Hepatocyte (in vitro differentiated cells): ENCODE results near the gene CAMKK1. TPM values are rescaled to one million over a fixed set of nuclear protein-coding genes. Genes with fewer than 3 reads are reported as not detected.

ENCODE experiments used
- DNase-seq: peaks from one replicate; pipeline ENCODE4 v3.0.0-alpha.2; 2016; ENCODE audit warnings: low spot score
- H2AFZ ChIP-seq: fragments of 200-600 bp; sonication (generic); 2 replicates; pipeline ENCODE4 v1.6.0; 2016; ENCODE audit warnings: antibody characterized with exemption, mild to moderate bottlenecking
- H3K27ac ChIP-seq: fragments of 200-600 bp; sonication (generic); 2 replicates; pipeline ENCODE4 v1.5.1; 2016; ENCODE audit warnings: mild to moderate bottlenecking
- H3K27me3 ChIP-seq: fragments of 200-600 bp; sonication (generic); 2 replicates; pipeline ENCODE4 v1.6.1; 2016
- H3K36me3 ChIP-seq: fragments of 200-600 bp; sonication (generic); replicated peaks from 2 replicates; pipeline ENCODE4 v1.5.1; 2016; ENCODE audit warnings: low read depth; ENCODE audit not compliant: insufficient read depth
- H3K4me1 ChIP-seq: fragments of 200-600 bp; sonication (generic); 2 replicates; pipeline ENCODE4 v1.5.1; 2016; ENCODE audit warnings: mild to moderate bottlenecking, moderate library complexity; ENCODE audit not compliant: insufficient read depth
- H3K4me2 ChIP-seq: fragments of 200-600 bp; sonication (generic); 2 replicates; pipeline ENCODE4 v1.6.0; 2016
- H3K4me3 ChIP-seq: fragments of 200-600 bp; sonication (generic); 2 replicates; pipeline ENCODE4 v1.5.1; 2016; ENCODE audit warnings: mild to moderate bottlenecking
- H3K79me2 ChIP-seq: fragments of 200-600 bp; sonication (generic); 2 replicates; pipeline ENCODE4 v1.6.0; 2017; ENCODE audit warnings: mild to moderate bottlenecking
- H3K9me2 ChIP-seq: fragments of 200-600 bp; sonication (generic); replicated peaks from 2 replicates; pipeline ENCODE4 v1.6.0; 2017; ENCODE audit warnings: mild to moderate bottlenecking; ENCODE audit not compliant: insufficient read depth
- H3K9me3 ChIP-seq: fragments of 200-600 bp; sonication (generic); 2 replicates; pipeline ENCODE4 v1.5.1; 2016; ENCODE audit warnings: low read depth, mild to moderate bottlenecking
- H4K20me1 ChIP-seq: fragments of 200-600 bp; sonication (generic); 2 replicates; pipeline ENCODE4 v1.6.0; 2016; ENCODE audit warnings: mild to moderate bottlenecking; ENCODE audit not compliant: insufficient read depth, poor library complexity, severe bottlenecking
- CTCF ChIP-seq: fragments of 200-600 bp; sonication (generic); IDR thresholded peaks from 2 replicates; pipeline ENCODE4 v1.5.1; 2016; ENCODE audit warnings: antibody characterized with exemption, mild to moderate bottlenecking; ENCODE audit not compliant: poor library complexity
- EZH2 ChIP-seq: fragments of 200-600 bp; sonication (generic); IDR thresholded peaks from 2 replicates; pipeline ENCODE4 v1.6.1; 2016; ENCODE audit warnings: antibody characterized with exemption, mild to moderate bottlenecking, borderline replicate concordance
- EZH2phosphoT487 ChIP-seq: fragments of 200-600 bp; sonication (generic); IDR thresholded peaks from one replicate; pipeline ENCODE4 v1.6.1; 2018; ENCODE audit warnings: antibody characterized with exemption, mild to moderate bottlenecking, low read depth, moderate library complexity; ENCODE audit not compliant: unreplicated experiment, severe bottlenecking
- WGBS: methylation state at CpG from one replicate; pipeline ENCODE4 v1.1.6; 2016; ENCODE audit warnings: low lambda C conversion rate; ENCODE audit errors: missing lambda C conversion rate; 5-methylcytosine and 5-hydroxymethylcytosine counted together
- polyA plus RNA-seq: library from polyadenylated mRNA; unstranded; fragments of >200 nt; fragmentation: Nextera tagmentation; extraction: Ambion mirVana; gene quantifications from 2 replicates; pipeline ENCODE4 v1.2.1, GENCODE V29; 2016
- total RNA-seq: library from RNA; depleted of rRNA; stranded (reverse); fragments of >200 nt; gene quantifications from 2 replicates; pipeline ENCODE4 v1.2.3, GENCODE V29; 2014

CAMKK1 gene
- total and polyA plus RNA-seq, 2 experiments from 2014 or later: 4.4 to 5.1 TPM

GRCh38 chr17:3892095-3892998 lies 506 bp downstream of the CAMKK1 start:
- Histone ChIP-seq H3K9me3 (no peaks in the 10 kb centered on the region), H2AFZ (peak overlapping the region; percentile 73), H3K27me3 (no peaks in the 10 kb centered on the region), H3K36me3 (no peaks in the 10 kb centered on the region), H4K20me1 (no peaks in the 10 kb centered on the region), H3K4me3 (peak overlapping the region; percentile 78), H3K79me2 (peaks cover 4% of the 10 kb centered on the region), H3K27ac (peak overlapping the region; percentile 59), H3K4me1 (peaks cover 40% of the 10 kb centered on the region), H3K4me2 (peak overlapping the region; percentile 100), H3K9me2 (no peaks in the 10 kb centered on the region)
- peak; percentile 20 for TF ChIP-seq CTCF
- TF ChIP-seq EZH2phosphoT487: no peak
- TF ChIP-seq EZH2: no peak
- DNase-seq: peak; percentile 81
- 1% methylated on average over 48 of the region's 96 CpGs for WGBS

GRCh38 chr17:3891626-3892094 lies 1.2 kb downstream of the CAMKK1 start:
- peaks cover 4% of the 10 kb centered on the region for H3K79me2 ChIP-seq
- no peak overlapping the region for H3K27ac ChIP-seq
- no peaks in the 10 kb centered on the region for H3K9me2 ChIP-seq
- H3K4me1 ChIP-seq: peaks cover 40% of the 10 kb centered on the region
- 30% methylated on average over 11 of the region's 12 CpGs for WGBS
- H3K36me3 ChIP-seq: no peaks in the 10 kb centered on the region
- no peaks in the 10 kb centered on the region for H3K9me3 ChIP-seq
- H3K27me3 ChIP-seq: no peaks in the 10 kb centered on the region
- H4K20me1 ChIP-seq: no peaks in the 10 kb centered on the region
- peak overlapping the region; percentile 100 for H3K4me2 ChIP-seq
- TF ChIP-seq EZH2phosphoT487 (no peak), EZH2 (no peak), CTCF (no peak)
- DNase-seq: no peak
- H3K4me3 ChIP-seq: no peak overlapping the region
- H2AFZ ChIP-seq: no peak overlapping the region

GRCh38 chr17:3890878-3891219 lies 2.0 kb downstream of the CAMKK1 start:
- Histone ChIP-seq H3K9me2 (no peaks in the 10 kb centered on the region), H3K9me3 (no peaks in the 10 kb centered on the region), H3K27ac (peak overlapping the region; percentile 79), H3K4me2 (peak overlapping the region; percentile 63), H2AFZ (no peak overlapping the region), H4K20me1 (no peaks in the 10 kb centered on the region), H3K79me2 (peaks cover 4% of the 10 kb centered on the region), H3K4me1 (peaks cover 40% of the 10 kb centered on the region), H3K4me3 (no peak overlapping the region), H3K27me3 (no peaks in the 10 kb centered on the region), H3K36me3 (no peaks in the 10 kb centered on the region)
- 75% methylated on average over 4 of the region's 4 CpGs for WGBS
- no peak for TF ChIP-seq EZH2
- TF ChIP-seq CTCF: no peak
- no peak for TF ChIP-seq EZH2phosphoT487
- no peak for DNase-seq
